ENCODE measurements around the gene NR0B2. TPM values are rescaled to one million over a fixed set of nuclear protein-coding genes. Genes with fewer than 3 reads are reported as not detected.
"Not testable (repeated sequence)": the region's sequence is repeated elsewhere in the genome, so short reads cannot be mapped to it uniquely, and the experiment has no call there.

Gene NR0B2
- total RNA-seq, 1 experiment from 2014 or later, result not detected

DNA sequence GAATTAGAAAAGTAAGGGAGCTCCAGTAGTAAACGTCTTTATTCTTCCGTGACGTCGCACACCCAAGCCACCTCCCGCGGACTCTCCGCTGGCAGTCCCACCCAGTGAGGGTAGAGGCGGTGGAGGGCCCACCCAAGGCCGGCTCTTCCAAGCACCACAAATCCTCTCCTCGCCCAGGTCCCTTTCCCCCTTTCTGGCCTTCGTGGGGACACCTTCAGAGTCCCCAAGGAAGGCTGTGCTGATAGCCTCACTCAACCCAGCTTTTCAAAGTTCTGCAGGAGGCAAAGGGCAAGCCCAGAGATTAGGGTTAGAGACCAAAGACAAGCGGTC lies 23.3 kb downstream of the NR0B2 start:
- H2AFZ ChIP-seq (ENCODE audit: low read length), result no peak overlapping the region; the same call in 1 of the 2 replicates
- no peaks in the 10 kb centered on the region for H3K9me3 ChIP-seq (ENCODE audit: low read length)
- peak overlapping the region; percentile 94 for H3K9ac ChIP-seq (ENCODE audit: low read length)
- H3K4me3 ChIP-seq (ENCODE audit: low read length), result peak overlapping the region; percentile 94
- no peaks in the 10 kb centered on the region for H3K27me3 ChIP-seq (ENCODE audit: low read length)
- no peaks in the 10 kb centered on the region for H3K9me2 ChIP-seq (replicated peaks; ENCODE audit: insufficient read depth, low read length)
- peaks cover 6% of the 10 kb centered on the region; the same call in 1 of the 2 replicates for H4K20me1 ChIP-seq (ENCODE audit: insufficient read depth, low read depth, low read length)
- H3K4me2 ChIP-seq (ENCODE audit: low read depth, low read length, poor library complexity, severe bottlenecking), result peak overlapping the region; percentile 84
- H3K4me1 ChIP-seq (ENCODE audit: low read length), result peaks cover 20% of the 10 kb centered on the region
- H3K79me2 ChIP-seq (ENCODE audit: low read length), result peaks cover 22% of the 10 kb centered on the region
- H3K27ac ChIP-seq (ENCODE audit: low read length), result peak overlapping the region; percentile 15; the same call in 1 of the 2 replicates
- peaks cover 16% of the 10 kb centered on the region for H3K36me3 ChIP-seq (ENCODE audit: insufficient read depth, low read length)
- no peak for DNase-seq

DNA sequence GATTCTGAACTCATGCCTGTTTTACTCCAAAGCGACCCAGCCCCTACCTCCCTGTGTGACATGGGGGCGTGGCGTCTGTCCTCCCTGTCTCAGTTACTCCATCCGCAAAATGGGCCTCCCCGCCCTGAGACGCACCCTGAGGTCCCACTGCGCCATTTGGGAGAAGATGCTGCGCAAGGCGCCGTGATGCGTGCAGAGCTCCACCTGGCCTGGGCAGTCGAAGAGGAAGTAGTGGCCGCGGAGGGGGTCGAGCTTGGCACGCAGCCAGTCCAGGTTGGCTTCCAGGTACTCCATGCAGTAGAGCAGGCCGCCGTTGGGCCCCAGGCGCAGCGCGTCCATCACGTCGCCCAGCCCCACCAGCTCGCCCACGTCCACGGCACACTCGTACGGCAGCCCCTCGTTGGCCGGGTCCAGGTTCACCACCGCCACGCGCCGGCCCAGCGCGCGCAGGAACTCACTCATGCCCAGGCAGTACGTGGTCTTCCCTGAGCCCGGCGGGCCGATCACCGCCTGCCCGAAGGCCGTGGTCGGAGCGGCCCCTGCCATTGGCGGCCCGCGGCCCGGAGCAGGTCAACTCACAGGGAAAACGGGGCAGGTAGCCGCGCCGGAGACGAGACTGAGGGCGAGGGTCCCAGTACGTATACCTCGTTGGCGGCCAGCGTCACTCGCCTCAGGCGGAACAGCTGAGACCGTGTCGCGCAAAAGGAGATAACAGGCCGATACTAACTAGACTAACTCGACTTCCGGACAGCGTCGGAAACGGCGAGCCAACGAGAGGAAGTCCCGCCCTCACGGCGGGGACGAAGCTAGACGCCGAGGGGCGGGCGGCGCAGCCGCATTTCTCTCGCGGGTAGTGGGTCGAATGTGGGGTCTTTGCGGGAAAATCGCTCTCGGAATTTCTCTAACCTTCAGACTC lies 24.0 kb downstream of the NR0B2 start, which contains the start of gene GPN2:
TSS of gene GPN2 (minus strand) at position 733 of the 916 bp plus-strand sequence. CDS start at position 546, 187 bp downstream.
- H3K79me2 ChIP-seq (ENCODE audit: low read length), result peaks cover 22% of the 10 kb centered on the region
- no peaks in the 10 kb centered on the region for H3K27me3 ChIP-seq (ENCODE audit: low read length)
- peaks cover 6% of the 10 kb centered on the region; the same call in 1 of the 2 replicates for H4K20me1 ChIP-seq (ENCODE audit: insufficient read depth, low read depth, low read length)
- peaks cover 22% of the 10 kb centered on the region for H3K36me3 ChIP-seq (ENCODE audit: insufficient read depth, low read length)
- peak within 1 kb of the TSS; percentile 83 for H3K27ac ChIP-seq (ENCODE audit: low read length)
- H3K4me1 ChIP-seq (ENCODE audit: low read length), result peaks cover 20% of the 10 kb centered on the region
- peak within 1 kb of the TSS; percentile 75 for H2AFZ ChIP-seq (ENCODE audit: low read length)
- no peaks in the 10 kb centered on the region for H3K9me2 ChIP-seq (replicated peaks; ENCODE audit: insufficient read depth, low read length)
- H3K9ac ChIP-seq (ENCODE audit: low read length), result peak within 1 kb of the TSS; percentile 94
- H3K4me2 ChIP-seq (ENCODE audit: low read depth, low read length, poor library complexity, severe bottlenecking), result peak within 1 kb of the TSS; percentile 84
- peak within 1 kb of the TSS; percentile 94 for H3K4me3 ChIP-seq (ENCODE audit: low read length)
- DNase-seq, result peak; percentile 93
- no peaks in the 10 kb centered on the region for H3K9me3 ChIP-seq (ENCODE audit: low read length)

DNA sequence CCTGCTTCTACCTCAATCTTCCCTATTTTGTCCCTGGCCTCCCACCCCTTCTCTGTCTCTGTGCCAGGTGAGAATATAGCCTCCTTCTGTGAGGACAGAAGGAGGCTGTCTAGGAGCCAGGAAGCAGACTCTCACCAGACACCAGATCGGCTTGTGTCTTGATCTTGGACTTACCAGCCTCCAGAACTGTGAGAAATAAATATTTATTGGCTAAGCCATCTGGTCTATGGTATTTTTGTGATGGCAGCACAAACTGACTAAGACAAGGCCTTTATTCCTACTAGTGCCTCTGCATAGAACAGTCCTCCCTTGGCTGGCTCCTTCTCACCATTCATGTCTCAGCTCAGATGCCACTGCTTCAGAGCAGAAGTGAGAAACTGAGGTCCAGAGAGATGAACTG lies 25.5 kb downstream of the NR0B2 start:
- Histone ChIP-seq H2AFZ (ENCODE audit: low read length) (no peak overlapping the region), H3K4me2 (ENCODE audit: low read depth, low read length, poor library complexity, severe bottlenecking) (no peak overlapping the region), H3K27me3 (ENCODE audit: low read length) (no peaks in the 10 kb centered on the region), H3K9me3 (ENCODE audit: low read length) (no peaks in the 10 kb centered on the region), H3K27ac (ENCODE audit: low read length) (no peak overlapping the region), H3K36me3 (ENCODE audit: insufficient read depth, low read length) (peaks cover 30% of the 10 kb centered on the region), H3K4me1 (ENCODE audit: low read length) (peaks cover 20% of the 10 kb centered on the region), H4K20me1 (ENCODE audit: insufficient read depth, low read depth, low read length) (peaks cover 6% of the 10 kb centered on the region; the same call in 1 of the 2 replicates), H3K9ac (ENCODE audit: low read length) (no peak overlapping the region), H3K9me2 (replicated peaks; ENCODE audit: insufficient read depth, low read length) (no peaks in the 10 kb centered on the region), H3K4me3 (ENCODE audit: low read length) (no peak overlapping the region), H3K79me2 (ENCODE audit: low read length) (peaks cover 25% of the 10 kb centered on the region)
- DNase-seq, result no peak

DNA sequence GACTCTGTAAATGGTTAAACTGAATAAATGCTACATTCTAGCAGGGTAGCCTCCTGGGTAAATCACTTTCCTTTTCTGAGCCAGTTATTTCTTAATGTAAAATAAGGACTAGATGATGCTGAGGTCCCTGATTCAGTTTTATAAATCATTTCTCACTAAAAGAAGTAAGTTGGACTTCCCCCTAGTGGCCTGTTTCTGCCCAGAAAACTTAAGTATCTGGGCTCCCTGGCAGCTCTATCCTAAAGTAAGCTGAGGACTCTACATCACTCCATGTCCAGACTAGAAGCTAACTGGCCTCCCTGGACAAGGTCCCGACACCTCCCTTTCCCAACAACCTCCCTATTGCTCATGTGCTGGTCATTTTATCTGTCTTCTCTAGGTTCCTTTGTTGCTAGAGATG lies 26.6 kb downstream of the NR0B2 start:
- no peak overlapping the region for H3K27ac ChIP-seq (ENCODE audit: low read length)
- H3K36me3 ChIP-seq (ENCODE audit: insufficient read depth, low read length), result peaks cover 40% of the 10 kb centered on the region
- no peak overlapping the region for H3K9ac ChIP-seq (ENCODE audit: low read length)
- peak; percentile 71 for DNase-seq
- H3K27me3 ChIP-seq (ENCODE audit: low read length), result no peaks in the 10 kb centered on the region
- no peak overlapping the region for H2AFZ ChIP-seq (ENCODE audit: low read length)
- peaks cover 6% of the 10 kb centered on the region; the same call in 1 of the 2 replicates for H4K20me1 ChIP-seq (ENCODE audit: insufficient read depth, low read depth, low read length)
- peaks cover 20% of the 10 kb centered on the region for H3K4me1 ChIP-seq (ENCODE audit: low read length)
- H3K4me3 ChIP-seq (ENCODE audit: low read length), result no peak overlapping the region
- no peaks in the 10 kb centered on the region for H3K9me2 ChIP-seq (replicated peaks; ENCODE audit: insufficient read depth, low read length)
- no peaks in the 10 kb centered on the region for H3K9me3 ChIP-seq (ENCODE audit: low read length)
- H3K4me2 ChIP-seq (ENCODE audit: low read depth, low read length, poor library complexity, severe bottlenecking), result no peak overlapping the region
- H3K79me2 ChIP-seq (ENCODE audit: low read length), result peaks cover 25% of the 10 kb centered on the region

DNA sequence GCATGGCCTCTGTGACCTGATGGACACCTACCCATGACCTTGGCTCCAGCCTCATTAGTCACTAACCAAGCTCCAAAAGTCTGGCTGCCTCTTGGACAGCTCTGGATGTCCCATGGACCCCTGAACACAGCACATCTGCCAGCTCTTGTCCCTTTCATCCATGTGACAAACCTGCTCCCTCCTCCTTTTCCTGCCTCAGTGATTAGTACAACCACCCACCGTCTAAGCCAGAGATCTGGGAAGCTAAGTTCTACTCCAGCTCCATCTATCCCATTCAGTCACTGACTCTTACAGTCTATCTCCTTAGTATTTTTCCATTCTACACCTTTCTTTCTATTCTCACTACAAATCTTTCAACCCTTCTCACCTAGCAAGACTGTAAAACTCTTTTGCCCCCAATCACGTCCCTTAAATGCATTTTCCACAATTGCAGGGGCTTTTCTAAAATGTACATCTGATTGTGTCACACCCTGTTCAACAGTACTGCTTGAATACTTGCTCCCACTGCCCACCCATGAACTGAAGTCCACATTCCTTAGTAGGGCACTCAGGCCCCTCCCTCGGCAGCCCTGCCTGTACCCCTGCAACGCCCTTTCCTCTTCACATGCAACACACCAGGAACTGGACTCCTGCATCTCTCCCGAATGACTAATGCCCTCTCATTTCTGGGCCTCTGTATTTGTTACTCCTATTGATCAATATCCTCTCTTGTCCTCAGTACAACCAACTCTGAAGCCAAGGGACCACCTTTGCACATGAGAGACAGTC lies 30.9 kb downstream of the NR0B2 start:
- Histone ChIP-seq H3K9me3 (ENCODE audit: low read length) (no peaks in the 10 kb centered on the region), H3K9ac (ENCODE audit: low read length) (no peak overlapping the region), H3K79me2 (ENCODE audit: low read length) (peaks cover 6% of the 10 kb centered on the region; the same call in 1 of the 2 replicates), H4K20me1 (ENCODE audit: insufficient read depth, low read depth, low read length) (no peaks in the 10 kb centered on the region), H2AFZ (ENCODE audit: low read length) (no peak overlapping the region), H3K27me3 (ENCODE audit: low read length) (no peaks in the 10 kb centered on the region), H3K4me2 (ENCODE audit: low read depth, low read length, poor library complexity, severe bottlenecking) (no peak overlapping the region), H3K36me3 (ENCODE audit: insufficient read depth, low read length) (peaks cover 44% of the 10 kb centered on the region), H3K27ac (ENCODE audit: low read length) (no peak overlapping the region), H3K4me1 (ENCODE audit: low read length) (peaks cover under 1% of the 10 kb centered on the region), H3K4me3 (ENCODE audit: low read length) (no peak overlapping the region), H3K9me2 (replicated peaks; ENCODE audit: insufficient read depth, low read length) (no peaks in the 10 kb centered on the region)
- DNase-seq, result no peak

DNA sequence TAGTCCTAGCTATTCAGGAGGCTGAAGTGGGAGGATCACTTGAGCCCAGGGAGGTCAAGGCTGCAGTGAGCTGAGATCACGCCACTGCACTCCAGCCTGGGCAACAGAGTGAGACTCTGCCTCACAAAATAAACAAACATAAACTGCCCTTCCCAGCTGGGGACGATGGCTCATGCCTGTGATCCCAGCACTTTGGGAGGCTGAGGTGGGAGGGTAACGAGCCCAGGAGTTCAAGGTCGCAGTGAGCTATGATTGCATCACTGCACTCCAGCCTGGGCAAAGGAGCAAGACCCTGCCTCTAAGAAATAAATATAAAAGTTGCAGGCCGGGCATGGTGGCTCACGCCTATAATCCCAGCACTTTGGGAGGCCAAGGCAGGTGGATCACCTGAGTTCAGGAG lies 32.2 kb downstream of the NR0B2 start:
- DNase-seq; H4K20me1 ChIP-seq (ENCODE audit: insufficient read depth, low read depth, low read length): not testable (repeated sequence)
- peaks cover 52% of the 10 kb centered on the region for H3K36me3 ChIP-seq (ENCODE audit: insufficient read depth, low read length)

DNA sequence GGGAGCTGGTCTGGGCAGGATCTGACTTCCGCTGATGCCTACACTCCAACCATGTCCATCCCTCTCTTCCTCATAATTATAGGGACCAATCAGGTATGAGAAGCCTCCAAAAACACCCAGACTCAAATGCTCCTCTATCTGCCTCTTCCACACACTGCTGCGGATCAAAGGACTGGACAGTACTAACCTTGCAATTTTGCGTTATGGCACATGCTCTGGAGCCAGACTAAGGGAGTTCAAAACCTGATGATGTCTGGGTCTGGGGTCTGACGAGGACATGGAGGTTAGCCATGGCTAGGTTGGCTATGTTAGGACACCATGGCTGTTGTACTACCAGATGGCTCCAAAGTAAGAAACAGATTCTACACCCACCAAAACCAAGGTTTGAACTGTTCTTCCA lies 34.0 kb downstream of the NR0B2 start:
- Histone ChIP-seq H4K20me1 (ENCODE audit: insufficient read depth, low read depth, low read length) (no peaks in the 10 kb centered on the region), H3K79me2 (ENCODE audit: low read length) (0 out of 2 replicates have a peak, but pooled peaks cover 3% of the 10 kb centered on the region), H3K9ac (ENCODE audit: low read length) (no peak overlapping the region), H3K27ac (ENCODE audit: low read length) (no peak overlapping the region), H3K27me3 (ENCODE audit: low read length) (no peaks in the 10 kb centered on the region), H3K4me3 (ENCODE audit: low read length) (no peak overlapping the region), H3K4me2 (ENCODE audit: low read depth, low read length, poor library complexity, severe bottlenecking) (no peak overlapping the region), H3K9me3 (ENCODE audit: low read length) (no peaks in the 10 kb centered on the region), H3K9me2 (replicated peaks; ENCODE audit: insufficient read depth, low read length) (no peaks in the 10 kb centered on the region), H3K36me3 (ENCODE audit: insufficient read depth, low read length) (peaks cover 40% of the 10 kb centered on the region), H3K4me1 (ENCODE audit: low read length) (peaks cover 8% of the 10 kb centered on the region), H2AFZ (ENCODE audit: low read length) (no peak overlapping the region)
- no peak for DNase-seq

More for the DNA sequence above, 32.2 kb downstream of the NR0B2 start:
- not testable (repeated sequence) for H3K79me2 ChIP-seq (ENCODE audit: low read length); H3K4me3 ChIP-seq (ENCODE audit: low read length); H3K27me3 ChIP-seq (ENCODE audit: low read length); H2AFZ ChIP-seq (ENCODE audit: low read length); H3K4me1 ChIP-seq (ENCODE audit: low read length); H3K4me2 ChIP-seq (ENCODE audit: low read depth, low read length, poor library complexity, severe bottlenecking); H3K9me2 ChIP-seq (replicated peaks; ENCODE audit: insufficient read depth, low read length); H3K9ac ChIP-seq (ENCODE audit: low read length); H3K9me3 ChIP-seq (ENCODE audit: low read length); H3K27ac ChIP-seq (ENCODE audit: low read length)

DNA sequence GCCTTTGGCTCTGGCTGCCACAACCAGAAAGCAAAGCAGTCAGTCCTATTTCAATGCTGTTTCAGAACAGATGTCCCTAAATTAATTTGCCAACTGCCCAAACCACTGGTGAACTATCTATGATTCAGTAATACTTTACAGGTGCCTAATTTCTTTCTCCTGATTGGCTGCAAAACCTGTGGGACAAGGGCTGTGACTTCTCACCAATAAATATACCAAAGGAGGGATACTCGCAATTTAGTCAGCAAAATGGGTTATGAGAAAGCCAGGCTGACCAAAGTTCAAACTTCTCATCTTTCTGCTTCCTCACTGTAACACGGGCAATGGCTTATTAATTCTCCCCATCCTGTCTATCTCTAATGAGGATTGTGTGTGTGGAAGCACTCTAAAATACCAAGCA lies 36.4 kb downstream of the NR0B2 start:
- Histone ChIP-seq H3K9me3 (ENCODE audit: low read length) (no peaks in the 10 kb centered on the region), H3K27ac (ENCODE audit: low read length) (peak overlapping the region; percentile 34), H3K4me1 (ENCODE audit: low read length) (peaks cover 8% of the 10 kb centered on the region), H3K79me2 (ENCODE audit: low read length) (no peaks in the 10 kb centered on the region), H3K9ac (ENCODE audit: low read length) (no peak overlapping the region; the same call in 1 of the 2 replicates), H3K4me3 (ENCODE audit: low read length) (no peak overlapping the region), H3K27me3 (ENCODE audit: low read length) (no peaks in the 10 kb centered on the region), H3K9me2 (replicated peaks; ENCODE audit: insufficient read depth, low read length) (no peaks in the 10 kb centered on the region), H3K4me2 (ENCODE audit: low read depth, low read length, poor library complexity, severe bottlenecking) (peak overlapping the region; percentile 47), H4K20me1 (ENCODE audit: insufficient read depth, low read depth, low read length) (no peaks in the 10 kb centered on the region), H2AFZ (ENCODE audit: low read length) (no peak overlapping the region), H3K36me3 (ENCODE audit: insufficient read depth, low read length) (peaks cover 23% of the 10 kb centered on the region)
- no peak for DNase-seq
